HCT116 (cell line): Measurements from ENCODE around the gene ITPR1. TPM values are rescaled to one million over a fixed set of nuclear protein-coding genes. Genes with fewer than 3 reads are reported as not detected.

Experiments used
- ATAC-seq: fragments of 200-7000 bp; cut with Tn5 transposase; 2 replicates; pipeline ENCODE4 v1.9.1; 2020; ENCODE audit warnings: mild to moderate bottlenecking, moderate library complexity
- BruUV-seq: library from RNA; stranded (reverse); fragments of 400-500 nt; replicated peaks from 2 replicates; lab custom pipeline; 2021; lab: Mats Ljungman, UMichigan
- CTCF ChIA-PET: fragments of 300-600 bp; sonication (Branson Sonifier 250); formaldehyde crosslinking; loops from one replicate; lab custom pipeline; 2021; ENCODE audit warnings: antibody characterized with exemption; lab: Charles Lee
- POLR2A ChIA-PET: fragments of 300-600, 350-600 bp; sonication (Branson Sonifier 250); formaldehyde crosslinking; loops from one replicate; lab custom pipeline; 2021; ENCODE audit warnings: antibody characterized with exemption; lab: Charles Lee
- RAD21 ChIA-PET, 2 experiments: fragments of 300-600 bp; sonication (Branson Sonifier 250); formaldehyde crosslinking; loops; one replicate each; lab custom pipeline; 2023; ENCODE audit warnings: low total read pairs in 2 of 2; ENCODE audit not compliant: uncharacterized antibody in 2 of 2, unreplicated experiment in 2 of 2, low non-redundant PET in 1 of 2; lab: Charles Lee
- DNase-seq: peaks from one replicate; pipeline ENCODE4 v3.0.0-alpha.2; 2010; ENCODE audit warnings: low read depth, low spot score
- H2AFZ ChIP-seq: fragments of 200-600 bp; shearing (Covaris generic), sonication (generic); 2 replicates; pipeline ENCODE4 v1.6.1; 2017; ENCODE audit warnings: low read depth, mixed run types, mixed read lengths, antibody characterized with exemption, low read length; ENCODE audit not compliant: poor library complexity, severe bottlenecking
- H3K27ac ChIP-seq: 2 replicates; pipeline ENCODE4 v1.5.1; 2012; ENCODE audit warnings: low read depth, low read length
- H3K27me3 ChIP-seq: fragments of 200-600 bp; sonication (generic); 2 replicates; pipeline ENCODE4 v1.6.1; 2016; ENCODE audit warnings: mixed run types, low read length, mixed read lengths; ENCODE audit not compliant: insufficient read depth
- H3K36me3 ChIP-seq, 2 experiments: fragments of 200-500 bp in 1 of 2; fragments of 200-600 bp in 1 of 2; sonication (Bioruptor generic) in 1 of 2; sonication (generic) in 1 of 2; 2 replicates each; pipeline versions ENCODE4 v1.5.1 to v1.6.1; 2014 to 2016; ENCODE audit warnings: low read length in 2 of 2, inconsistent platforms in 1 of 2, mixed read lengths in 1 of 2, mixed run types in 1 of 2; ENCODE audit not compliant: insufficient read depth in 2 of 2, control insufficient read depth in 1 of 2
- H3K4me1 ChIP-seq, 2 experiments: fragments of 200-600 bp in 1 of 2; sonication (generic) in 1 of 2; 2 replicates each; pipeline versions ENCODE4 v1.5.1 to v1.6.1; 2012 to 2017; ENCODE audit warnings: low read length in 2 of 2, inconsistent platforms in 1 of 2, mild to moderate bottlenecking in 1 of 2, mixed read lengths in 1 of 2, mixed run types in 1 of 2, moderate library complexity in 1 of 2; ENCODE audit not compliant: insufficient read depth in 2 of 2, control insufficient read depth in 1 of 2
- H3K4me2 ChIP-seq: fragments of 200-600 bp; sonication (generic); 2 replicates; pipeline ENCODE4 v1.6.1; 2017; ENCODE audit warnings: mixed run types, low read length, mixed read lengths
- H3K4me3 ChIP-seq, 2 experiments: fragments of 200-600 bp in 1 of 2; sonication (generic) in 1 of 2; replicated peaks in 1 of 2; 2 replicates each; pipeline ENCODE4 v1.5.1; 2011 to 2016; ENCODE audit warnings: low read length in 2 of 2, control low read depth in 1 of 2, low read depth in 1 of 2, mild to moderate bottlenecking in 1 of 2, mixed read lengths in 1 of 2, mixed run types in 1 of 2
- H3K79me2 ChIP-seq: fragments of 200-600 bp; sonication (generic); 2 replicates; pipeline ENCODE4 v1.6.1; 2017; ENCODE audit warnings: mild to moderate bottlenecking, mixed run types, low read length, moderate library complexity, mixed read lengths; ENCODE audit not compliant: insufficient read depth
- H3K9ac ChIP-seq: fragments of 200-600 bp; sonication (generic); 2 replicates; pipeline ENCODE4 v1.6.1; 2016; ENCODE audit warnings: low read length, mixed read lengths
- H3K9me2 ChIP-seq: fragments of 200-600 bp; sonication (generic), shearing (Covaris generic); 2 replicates; pipeline ENCODE4 v1.6.1; 2017; ENCODE audit warnings: mixed run types, mild to moderate bottlenecking, moderate library complexity; ENCODE audit not compliant: insufficient read depth
- H3K9me3 ChIP-seq, 2 experiments: fragments of 200-500 bp in 1 of 2; fragments of 200-600 bp in 1 of 2; sonication (Bioruptor generic) in 1 of 2; sonication (generic) in 1 of 2; 2 replicates each; pipeline ENCODE4 v1.6.1; 2014 to 2017; ENCODE audit warnings: low read length in 2 of 2, mixed read lengths in 2 of 2, inconsistent platforms in 1 of 2, low read depth in 1 of 2, mild to moderate bottlenecking in 1 of 2, mixed run types in 1 of 2, moderate library complexity in 1 of 2; ENCODE audit not compliant: control insufficient read depth in 1 of 2, insufficient read depth in 1 of 2
- H4K20me1 ChIP-seq: fragments of 200-600 bp; sonication (generic), shearing (Covaris generic); 2 replicates; pipeline ENCODE4 v1.6.1; 2017; ENCODE audit warnings: mixed run types, mild to moderate bottlenecking, moderate library complexity; ENCODE audit not compliant: insufficient read depth
- CBX3 ChIP-seq: IDR thresholded peaks from 2 replicates; pipeline ENCODE4 v1.6.1; 2012; ENCODE audit warnings: low read depth
- CTCF ChIP-seq, 3 experiments: fragments of 200-600 bp in 1 of 3; sonication (generic) in 1 of 3; IDR thresholded peaks in 2 of 3; conservative IDR thresholded peaks in 1 of 3; 2 replicates each; pipeline ENCODE4 v1.5.1; 2012 to 2017; ENCODE audit warnings: low read depth in 2 of 3, low read length in 2 of 3, antibody characterized with exemption in 1 of 3, borderline replicate concordance in 1 of 3, control low read depth in 1 of 3, mild to moderate bottlenecking in 1 of 3, mixed read lengths in 1 of 3, mixed run types in 1 of 3, moderate library complexity in 1 of 3; ENCODE audit not compliant: insufficient read depth in 1 of 3
- ELF1 ChIP-seq: IDR thresholded peaks from 2 replicates; pipeline ENCODE4 v1.6.1; 2012; ENCODE audit warnings: low read depth, borderline replicate concordance
- EZH2 ChIP-seq: fragments of 200-600 bp; sonication (generic); IDR thresholded peaks from 2 replicates; pipeline ENCODE4 v1.6.1; 2017; ENCODE audit warnings: antibody characterized with exemption, mixed run types
- FOSL1 ChIP-seq: IDR thresholded peaks from 2 replicates; pipeline ENCODE4 v1.6.1; 2012; ENCODE audit warnings: low read depth
- JUND ChIP-seq: IDR thresholded peaks from 2 replicates; pipeline ENCODE4 v1.6.1; 2012
- RAD21 ChIP-seq: IDR thresholded peaks from 2 replicates; pipeline ENCODE4 v1.6.1; 2012; ENCODE audit warnings: low read depth, mild to moderate bottlenecking
- TCF7L2 ChIP-seq: IDR thresholded peaks from 2 replicates; pipeline ENCODE4 v1.7.0; 2011; ENCODE audit warnings: borderline replicate concordance, inconsistent platforms; ENCODE audit not compliant: insufficient read depth, insufficient read length; ENCODE audit errors: extremely low read depth
- ZBTB33 ChIP-seq: IDR thresholded peaks from 2 replicates; pipeline ENCODE4 v1.6.1; 2011; ENCODE audit warnings: mild to moderate bottlenecking, low read length, moderate library complexity; ENCODE audit not compliant: insufficient replicate concordance; ENCODE audit errors: extremely low read depth
- ZFX ChIP-seq: fragments of 450-650 bp; IDR thresholded peaks from 2 replicates; pipeline ENCODE4 v1.6.1; 2017
- ZNF274 ChIP-seq: fragments of 200-500 bp; sonication (Bioruptor generic); IDR thresholded peaks from 2 replicates; pipeline ENCODE4 v1.6.1; 2014; ENCODE audit warnings: mild to moderate bottlenecking, low read depth, low read length, inconsistent platforms
- intact Hi-C: fragments of 100-400 bp; cut with micrococcal nuclease; formaldehyde crosslinking; loops from 2 replicates; pipeline ENCODE4 v1.10.0; 2022
- total RNA-seq: library from RNA; stranded (reverse); gene quantifications from one replicate; pipeline ENCODE4 v1.2.1, GENCODE V29; 2021; ENCODE audit not compliant: unreplicated experiment

ITPR1 gene
- total RNA-seq, 1 experiment from 2014 or later = 9.2 TPM

- H3K27me3 ChIP-seq = no peaks in the 10 kb centered on the region
- H3K4me2 ChIP-seq = no peak overlapping the region
- H3K9me2 ChIP-seq = no peaks in the 10 kb centered on the region
- DNase-seq = no peak
- no peaks in the 10 kb centered on the region for H3K9me3 ChIP-seq
- no peaks in the 10 kb centered on the region for H3K79me2 ChIP-seq
- no peak for ATAC-seq
- intact Hi-C loops = no loop called here
- H2AFZ ChIP-seq = no peak overlapping the region
- no peaks in the 10 kb centered on the region for H4K20me1 ChIP-seq
- RAD21 ChIA-PET = no interaction called here
- CTCF ChIA-PET = no interaction called here
- H3K4me1 ChIP-seq = no peaks in the 10 kb centered on the region
- no peak overlapping the region for H3K9ac ChIP-seq
- TF ChIP-seq TCF7L2 = no peak
- no peak for TF ChIP-seq CTCF (IDR thresholded peaks at IDR 0.05 in 2 of 3, conservative IDR thresholded peaks at IDR 0.05 in 1 of 3; ENCODE audit: borderline replicate concordance in 1 of 3, insufficient read depth in 1 of 3, low read depth in 2 of 3, low read length in 2 of 3)
- no peak for TF ChIP-seq EZH2
- no peak for TF ChIP-seq ZBTB33
- no peak for TF ChIP-seq ELF1
- no peak for TF ChIP-seq JUND
- TF ChIP-seq FOSL1 = no peak
- no peak for TF ChIP-seq ZNF274
- no peak for TF ChIP-seq RAD21
- no peak for TF ChIP-seq CBX3
- TF ChIP-seq ZFX = no peak
- H3K36me3 ChIP-seq = no peaks in the 10 kb centered on the region
- no TSS peak for BruUV-seq
- H3K27ac ChIP-seq = no peak overlapping the region
- POLR2A ChIA-PET = no interaction called here
- H3K4me3 ChIP-seq = no peak overlapping the region
Observed at GRCh38 chr3:4776980-4777581, 283.9 kb downstream of the ITPR1 start.
